Islet of Langerhans (tissue), 1 donor: ENCODE results near the gene PLXNA4.
"Not testable (repeated sequence)": the region's sequence is repeated elsewhere in the genome, so short reads cannot be mapped to it uniquely, and the experiment has no call there.

ENCODE experiments used
- FAIRE-seq: peaks from one replicate; lab custom pipeline; 2011; peaks lifted over from hg19 to GRCh38; lab: Jason Lieb, UNC

Gene PLXNA4

GRCh38 chr7:132191418-132191817 lies 384.9 kb downstream of the PLXNA4 start:
- FAIRE-seq = no peak

DNA sequence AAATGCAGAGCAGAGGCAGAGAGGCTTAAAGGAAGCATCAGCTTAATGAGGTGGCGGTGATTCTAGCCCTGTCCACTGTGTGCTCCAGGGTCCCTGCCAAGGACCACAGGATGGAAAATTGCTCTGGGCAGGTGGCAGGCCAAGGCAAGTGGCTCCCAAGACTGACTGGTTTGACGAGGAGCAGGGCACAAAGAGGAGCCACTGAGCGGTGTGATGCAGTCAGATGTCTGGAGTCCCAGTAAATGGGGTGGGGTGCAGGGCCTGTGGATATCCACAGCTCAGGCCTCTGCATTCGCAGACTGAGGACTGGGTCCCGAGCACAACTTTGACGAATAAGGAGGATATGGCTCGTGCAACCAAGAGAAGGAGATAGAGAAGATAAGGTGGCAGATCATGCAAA lies 385.6 kb downstream of the PLXNA4 start:
- FAIRE-seq = no peak

- no peak for FAIRE-seq
These were observed 386.4 kb downstream of the PLXNA4 start for GRCh38 chr7:132189881-132190280.

DNA sequence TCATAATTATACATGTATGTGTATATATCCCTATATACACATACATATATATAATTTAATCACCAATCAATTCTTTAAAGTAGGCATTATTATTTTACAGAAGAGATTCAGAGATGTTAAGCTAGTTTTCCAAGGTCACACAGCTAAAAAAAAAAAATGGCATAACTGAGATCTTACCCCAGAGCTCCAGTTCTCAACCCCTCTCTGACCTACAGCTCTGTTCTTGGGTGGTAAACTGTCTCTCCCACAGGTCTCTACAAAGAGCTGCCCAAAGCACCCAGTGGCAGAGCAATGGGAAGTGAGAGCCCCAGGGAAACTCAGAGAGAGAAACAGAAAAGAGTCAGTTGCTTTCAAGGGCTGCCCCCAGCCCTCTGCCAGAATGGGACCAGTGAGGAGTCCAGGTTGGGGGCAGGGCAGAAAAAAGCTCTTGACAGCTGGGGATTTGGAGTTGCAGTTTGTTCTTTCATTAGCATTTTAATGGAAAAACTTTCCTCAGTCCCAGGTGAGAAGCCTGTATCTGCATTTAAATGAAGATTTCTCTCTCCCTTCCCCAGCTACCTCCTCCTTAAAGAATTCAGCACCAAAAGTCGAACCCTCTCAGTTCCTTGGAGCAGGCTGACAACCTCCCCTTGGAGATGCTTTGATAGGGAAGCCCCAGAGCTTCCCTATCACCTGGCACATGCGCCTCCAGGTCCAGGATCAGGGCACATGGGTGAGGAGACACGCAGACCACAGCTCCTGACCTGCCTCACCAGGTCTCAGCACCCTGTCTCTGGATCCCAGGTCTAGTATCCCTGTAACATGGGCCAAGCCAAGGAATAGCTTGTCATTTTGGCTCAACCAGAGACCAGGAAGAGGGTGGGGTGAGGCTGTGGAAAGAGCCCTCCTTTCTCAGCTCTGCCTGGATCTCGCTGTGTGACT lies 388.1 kb downstream of the PLXNA4 start:
- no peak for FAIRE-seq

- FAIRE-seq = no peak
These were observed 388.9 kb downstream of the PLXNA4 start for GRCh38 chr7:132187391-132187790.

DNA sequence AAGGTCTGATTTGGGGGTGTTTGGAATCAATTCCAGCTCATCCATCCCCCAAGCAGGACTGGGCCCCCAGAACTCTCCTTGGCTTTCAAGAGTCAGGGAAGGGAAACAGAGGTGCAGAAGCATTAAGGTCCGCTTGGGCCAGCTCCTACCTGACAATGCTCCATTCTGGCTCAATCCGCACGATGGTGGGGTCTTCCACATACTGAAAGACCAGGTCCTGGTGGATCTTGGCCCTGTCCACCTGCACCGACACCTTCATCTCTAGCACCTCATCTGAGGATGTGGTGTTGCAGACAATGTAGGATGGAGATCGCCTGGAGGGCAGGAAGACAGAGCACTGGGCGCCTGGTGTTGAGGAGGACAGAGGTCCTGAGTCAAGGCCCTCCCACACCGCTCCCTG lies 391.1 kb downstream of the PLXNA4 start:
- no peak for FAIRE-seq

GRCh38 chr7:132183781-132184380 lies 392.4 kb downstream of the PLXNA4 start:
- no peak for FAIRE-seq

GRCh38 chr7:132182992-132183391 lies 393.3 kb downstream of the PLXNA4 start:
- no peak for FAIRE-seq

- no peak for FAIRE-seq
These were observed 394.2 kb downstream of the PLXNA4 start for GRCh38 chr7:132181946-132182685.

- no peak for FAIRE-seq
These were observed 394.9 kb downstream of the PLXNA4 start for GRCh38 chr7:132181371-132181770.

DNA sequence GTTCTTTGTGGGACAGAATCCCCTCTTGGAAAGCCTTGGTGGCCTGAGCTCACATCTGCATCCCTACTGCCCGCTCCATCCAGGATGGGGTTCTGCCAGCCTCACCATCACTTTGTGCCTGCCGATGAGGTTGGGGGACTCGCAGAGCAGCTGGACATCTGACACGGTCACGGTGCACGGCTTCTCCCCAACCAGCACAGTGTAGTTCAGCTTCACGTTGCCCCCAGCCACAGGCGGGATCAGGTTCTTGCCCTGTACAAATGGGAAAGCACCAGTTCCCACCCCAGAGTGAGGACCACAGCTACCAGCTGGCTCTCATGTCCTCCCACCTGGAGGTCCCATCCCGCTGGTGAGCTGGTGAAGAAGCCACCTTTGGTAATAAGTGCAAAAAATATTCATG lies 395.8 kb downstream of the PLXNA4 start:
- no peak for FAIRE-seq

GRCh38 chr7:132179681-132180080 lies 396.6 kb downstream of the PLXNA4 start:
- FAIRE-seq = no peak

DNA sequence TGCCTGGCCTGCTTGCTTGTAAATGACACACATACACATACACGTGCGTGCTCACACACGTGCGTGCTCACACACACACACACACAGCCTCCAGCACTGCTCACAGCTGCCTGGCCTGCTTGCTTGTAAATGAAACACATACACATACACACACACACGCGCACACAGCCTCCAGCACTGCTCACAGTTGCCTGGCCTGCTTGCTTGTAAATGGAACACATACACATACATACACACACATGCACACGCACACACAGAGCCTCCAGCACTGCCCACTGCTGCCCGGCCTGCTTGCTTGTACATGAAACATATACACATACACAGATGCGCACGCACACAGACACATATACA lies 397.2 kb downstream of the PLXNA4 start:
- FAIRE-seq = no peak

GRCh38 chr7:132178402-132179079 lies 397.7 kb downstream of the PLXNA4 start:
- not testable (repeated sequence) for FAIRE-seq

DNA sequence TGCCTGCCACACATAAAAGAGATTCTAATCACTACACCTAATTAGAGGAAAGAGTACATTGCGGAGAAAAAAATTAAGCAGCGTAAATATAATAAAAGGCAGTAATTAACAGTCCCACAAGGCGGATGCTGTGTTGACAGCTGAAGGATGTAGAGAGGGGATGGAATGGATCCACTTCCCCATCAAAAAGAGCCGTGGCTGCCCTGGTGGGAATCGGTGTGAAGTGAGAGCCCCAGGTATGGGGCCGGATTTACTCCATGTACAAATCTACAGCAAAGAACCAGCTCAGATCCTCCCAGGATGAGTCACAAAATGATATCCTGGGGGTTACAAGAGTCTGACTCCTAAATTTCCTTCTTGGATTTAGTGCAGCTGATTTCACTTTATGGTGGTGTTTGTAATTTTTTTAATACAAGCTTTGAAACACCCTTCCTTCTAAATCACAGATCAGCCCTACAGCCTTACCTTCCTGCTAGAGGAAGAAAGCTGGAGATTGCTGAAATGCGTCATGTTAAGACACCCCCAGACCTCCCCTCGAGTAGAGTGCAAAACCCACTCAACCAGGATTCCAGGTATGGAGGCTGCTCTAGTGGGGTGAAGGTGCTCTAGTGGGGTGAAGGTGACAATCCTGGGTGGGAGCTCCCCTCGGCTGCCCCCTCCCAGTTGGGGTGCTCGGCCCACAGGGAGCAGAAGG lies 398.4 kb downstream of the PLXNA4 start:
- no peak for FAIRE-seq

GRCh38 chr7:132176719-132177118 lies 399.6 kb downstream of the PLXNA4 start:
- no peak for FAIRE-seq

DNA sequence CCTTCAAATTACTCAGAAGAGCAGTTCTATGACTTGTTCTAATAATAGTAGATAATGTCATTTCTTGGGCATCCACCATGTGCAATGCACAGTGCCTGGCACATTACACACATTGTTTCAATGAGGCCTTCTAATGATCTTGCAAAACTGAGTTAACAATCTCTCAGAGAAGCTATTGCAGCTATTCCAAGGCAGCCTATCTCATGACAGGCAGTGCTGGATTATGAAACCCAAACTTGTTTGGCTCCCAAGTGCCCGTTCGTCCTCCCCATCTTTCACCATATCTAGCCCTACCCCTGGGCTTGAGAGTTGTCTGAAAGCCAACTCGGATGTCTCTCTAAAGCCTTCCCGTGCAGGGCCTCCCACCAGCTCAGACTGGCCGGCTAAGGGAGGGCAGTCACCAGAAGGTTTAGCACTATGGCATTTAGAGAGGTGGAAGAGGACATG lies 405.1 kb downstream of the PLXNA4 start:
- FAIRE-seq = no peak

DNA sequence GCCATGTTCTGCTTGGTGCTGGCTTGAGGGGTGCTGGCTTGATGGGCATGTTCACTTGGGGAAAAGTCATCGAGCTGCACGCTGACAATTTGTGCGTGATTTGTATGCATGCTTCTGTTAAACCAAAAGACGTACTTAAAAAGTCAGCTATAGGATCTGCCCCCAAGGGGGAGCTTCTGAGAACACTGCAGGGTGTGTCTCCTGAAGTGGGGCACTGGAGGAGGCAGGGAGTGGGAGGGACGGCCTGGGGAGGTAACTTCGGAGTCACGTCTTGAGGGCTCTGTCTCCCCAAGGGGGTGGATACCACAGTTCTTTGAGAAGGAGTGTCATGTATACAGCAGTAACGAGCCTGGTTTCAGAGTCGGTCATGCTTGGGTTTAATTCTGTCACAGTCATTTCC lies 406.5 kb downstream of the PLXNA4 start:
- no peak for FAIRE-seq

GRCh38 chr7:132168239-132168638 lies 408.0 kb downstream of the PLXNA4 start:
- no peak for FAIRE-seq

DNA sequence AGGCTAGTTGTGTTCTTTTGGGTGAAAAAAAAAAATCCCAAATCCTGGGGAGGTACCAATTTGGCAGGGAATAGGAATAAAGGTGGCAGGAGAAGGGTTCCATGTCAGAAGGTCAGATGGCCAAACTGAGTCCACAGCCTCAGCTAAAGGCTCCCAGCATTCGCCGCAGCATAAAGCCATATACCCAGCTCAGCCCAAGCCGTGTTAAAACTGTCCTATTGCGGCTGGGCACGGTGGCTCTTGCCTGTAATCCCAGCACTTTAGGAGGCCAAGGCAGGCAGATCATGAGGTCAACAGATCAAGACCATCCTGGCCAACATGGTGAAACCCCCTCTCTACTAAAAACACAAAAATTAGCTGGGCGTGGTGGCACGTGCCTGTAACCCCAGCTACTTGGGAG lies 410.6 kb downstream of the PLXNA4 start:
- not testable (repeated sequence) for FAIRE-seq

DNA sequence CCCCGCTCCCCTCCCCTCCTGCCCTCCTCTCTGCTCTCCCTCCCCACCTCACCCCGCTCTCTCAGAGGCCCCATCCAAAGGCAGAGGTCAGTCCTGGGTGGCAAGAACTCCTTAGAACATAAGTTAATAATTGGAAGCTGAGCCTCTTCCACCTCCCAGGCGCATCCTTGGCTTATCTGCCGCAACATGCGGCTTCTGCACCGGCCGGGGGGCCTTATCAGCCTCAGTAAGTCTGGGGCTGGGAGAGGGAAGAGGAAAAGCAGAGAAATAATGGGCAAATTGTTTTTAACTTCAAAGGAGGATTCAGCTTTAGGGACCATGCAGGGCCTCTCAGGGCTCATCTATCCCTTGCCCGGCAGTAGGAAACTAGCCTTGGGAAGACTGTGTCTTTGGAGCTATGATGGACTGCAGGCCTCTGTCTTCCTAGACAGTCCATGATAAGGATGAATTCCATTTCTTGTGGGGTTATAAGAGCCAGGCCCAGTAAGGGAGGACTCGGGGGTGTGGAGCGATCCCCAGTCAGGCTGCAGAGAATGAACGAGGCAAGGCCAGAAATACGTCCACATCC lies 411.6 kb downstream of the PLXNA4 start:
- no peak for FAIRE-seq
